HG02970 (cell line): ENCODE measurements around the gene LTB4R.

ENCODE experiments used
- ATAC-seq: cut with Tn5 transposase; IDR thresholded peaks from one replicate; pipeline ENCODE4 v1.9.1; 2021; ENCODE audit warnings: mild to moderate bottlenecking, moderate library complexity, moderate number of reproducible peaks; ENCODE audit not compliant: unreplicated experiment, low FRiP score

Gene LTB4R

DNA sequence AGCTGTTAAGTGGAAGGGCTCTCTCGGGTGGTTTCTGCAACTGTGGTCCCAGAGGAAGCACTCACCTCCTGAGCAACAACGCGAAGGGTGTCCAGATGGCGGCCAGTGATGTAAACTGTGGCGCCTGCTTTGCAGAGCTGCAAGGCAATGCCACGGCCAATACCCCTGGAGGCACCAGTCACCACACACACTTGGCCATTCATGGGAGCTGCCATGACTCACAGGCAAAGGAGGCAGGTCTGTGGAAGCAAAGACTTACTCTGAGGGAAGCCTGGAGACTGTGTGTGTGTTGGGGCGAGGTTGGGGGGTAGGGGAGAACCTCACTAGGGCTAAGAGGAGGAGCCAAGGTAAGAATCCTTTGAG is 12.4 kb upstream of the LTB4R start:
- no peak for ATAC-seq

DNA sequence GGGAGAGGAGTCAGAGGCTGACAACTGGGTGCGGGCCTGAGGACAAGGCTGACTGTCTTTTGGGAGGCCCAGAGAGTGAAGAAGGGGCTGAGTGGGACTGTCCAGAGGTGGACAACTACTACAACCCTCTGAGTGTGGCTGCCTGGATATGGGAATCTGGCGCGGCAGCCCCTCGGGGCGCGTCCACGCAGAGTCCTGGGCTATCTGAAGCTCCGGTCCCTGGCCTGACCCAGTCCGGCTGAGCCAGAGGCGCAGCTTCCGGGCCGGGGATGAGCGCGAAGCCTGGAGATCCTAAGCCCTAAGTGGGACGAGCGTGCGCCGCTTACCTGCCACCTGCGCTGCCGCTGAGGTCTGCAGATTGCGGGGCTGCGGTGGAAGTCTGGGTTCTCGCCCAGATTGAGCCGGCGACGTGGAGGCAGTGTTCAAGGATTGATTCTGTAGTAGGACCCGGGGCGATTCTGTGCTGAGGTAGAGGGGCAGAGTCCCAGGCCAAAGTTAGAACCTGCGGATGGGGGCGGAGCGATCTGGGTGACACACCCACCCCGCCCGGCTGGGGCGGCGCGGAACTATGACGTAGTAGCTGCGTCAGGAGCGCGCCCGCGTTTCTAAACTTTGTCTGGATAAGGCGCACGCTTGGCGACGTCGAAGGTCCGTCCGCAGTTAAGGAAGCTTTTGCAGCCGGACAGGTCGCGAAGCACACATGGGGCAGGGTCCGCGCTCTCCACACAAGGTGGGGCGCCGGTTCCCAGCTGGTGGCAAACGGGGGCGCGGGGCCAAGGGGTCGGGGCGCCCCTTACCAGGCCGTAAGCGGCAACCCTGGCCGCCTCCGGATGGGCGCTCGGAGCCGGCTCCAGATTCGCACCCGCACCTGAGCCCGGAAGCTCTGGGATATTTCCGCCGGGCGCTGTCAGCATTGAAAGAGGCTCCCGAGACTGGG is 11.8 kb upstream of the LTB4R start, which contains the start of the genes DHRS1 and NOP9:
Gene DHRS1, minus strand, starts transcription at position 526 of the 937 bp plus-strand sequence. CDS start 674 bp downstream, outside the sequence.
Gene NOP9, plus strand, starts transcription at position 596 of the 937 bp plus-strand sequence. Its CDS starts 105 bp downstream, at position 701.
- ATAC-seq: peak; percentile 78

DNA sequence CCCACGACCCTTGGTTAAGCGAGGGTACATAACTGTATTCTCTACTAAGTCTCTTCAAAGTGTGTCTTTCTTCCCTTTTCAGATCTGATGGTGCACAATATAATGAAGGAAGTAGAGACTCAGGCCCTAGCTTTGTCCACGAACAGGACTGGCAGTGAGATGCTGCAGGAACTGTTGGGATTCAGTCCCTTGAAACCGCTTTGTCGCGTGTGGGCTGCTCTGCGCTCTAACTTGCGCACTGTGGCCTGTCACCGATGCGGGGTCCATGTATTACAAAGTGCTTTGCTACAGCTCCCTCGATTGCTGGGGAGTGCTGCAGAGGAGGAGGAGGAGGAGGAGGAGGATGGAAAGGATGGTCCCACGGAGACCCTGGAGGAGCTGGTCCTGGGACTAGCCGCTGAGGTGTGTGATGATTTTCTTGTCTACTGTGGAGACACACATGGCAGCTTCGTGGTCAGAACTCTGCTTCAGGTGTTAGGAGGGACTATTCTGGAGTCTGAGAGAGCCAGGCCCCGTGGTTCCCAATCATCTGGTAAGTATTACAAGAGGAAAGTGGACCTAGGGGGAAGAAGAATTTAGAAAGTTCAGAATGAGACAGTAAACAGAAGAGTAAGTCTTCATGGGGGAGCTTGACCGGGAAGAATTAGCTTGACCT is 10.8 kb upstream of the LTB4R start:
- ATAC-seq: no peak

DNA sequence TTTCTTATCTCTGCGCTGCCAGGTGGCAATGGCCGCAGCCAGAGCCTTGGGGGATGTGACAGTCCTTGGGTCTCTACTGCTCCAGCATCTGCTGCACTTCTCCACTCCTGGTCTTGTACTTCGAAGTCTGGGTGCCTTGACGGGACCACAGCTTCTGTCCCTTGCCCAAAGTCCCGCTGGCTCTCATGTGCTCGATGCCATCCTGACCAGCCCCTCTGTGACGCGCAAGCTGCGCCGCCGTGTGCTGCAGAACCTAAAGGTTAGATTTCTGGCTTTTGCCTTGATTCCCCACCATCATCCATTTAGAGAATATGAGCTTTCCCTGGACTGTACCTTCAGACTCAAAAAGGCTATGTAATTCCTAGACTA is 7.3 kb upstream of the LTB4R start:
- no peak for ATAC-seq

DNA sequence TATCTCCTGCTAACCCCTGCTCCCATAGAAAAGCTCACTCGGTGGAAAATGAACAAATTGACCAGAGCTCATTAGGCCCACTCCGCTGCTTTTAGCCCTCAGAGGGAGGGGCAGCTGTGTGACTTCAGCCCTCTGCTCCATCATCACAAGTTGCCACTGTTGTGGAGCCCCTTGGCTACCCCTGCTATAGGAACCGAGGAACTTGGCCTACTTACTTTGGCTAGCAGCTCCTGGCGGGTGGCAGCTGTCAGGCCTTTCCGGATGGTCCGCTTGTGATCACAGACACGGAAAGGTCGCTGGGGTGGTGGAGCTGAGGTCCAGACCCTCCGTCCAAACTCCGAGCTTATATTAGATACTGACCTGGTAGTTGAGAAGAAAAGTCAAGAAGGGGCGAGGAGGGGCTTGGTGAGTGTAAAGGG is 4.1 kb upstream of the LTB4R start:
- no peak for ATAC-seq

DNA sequence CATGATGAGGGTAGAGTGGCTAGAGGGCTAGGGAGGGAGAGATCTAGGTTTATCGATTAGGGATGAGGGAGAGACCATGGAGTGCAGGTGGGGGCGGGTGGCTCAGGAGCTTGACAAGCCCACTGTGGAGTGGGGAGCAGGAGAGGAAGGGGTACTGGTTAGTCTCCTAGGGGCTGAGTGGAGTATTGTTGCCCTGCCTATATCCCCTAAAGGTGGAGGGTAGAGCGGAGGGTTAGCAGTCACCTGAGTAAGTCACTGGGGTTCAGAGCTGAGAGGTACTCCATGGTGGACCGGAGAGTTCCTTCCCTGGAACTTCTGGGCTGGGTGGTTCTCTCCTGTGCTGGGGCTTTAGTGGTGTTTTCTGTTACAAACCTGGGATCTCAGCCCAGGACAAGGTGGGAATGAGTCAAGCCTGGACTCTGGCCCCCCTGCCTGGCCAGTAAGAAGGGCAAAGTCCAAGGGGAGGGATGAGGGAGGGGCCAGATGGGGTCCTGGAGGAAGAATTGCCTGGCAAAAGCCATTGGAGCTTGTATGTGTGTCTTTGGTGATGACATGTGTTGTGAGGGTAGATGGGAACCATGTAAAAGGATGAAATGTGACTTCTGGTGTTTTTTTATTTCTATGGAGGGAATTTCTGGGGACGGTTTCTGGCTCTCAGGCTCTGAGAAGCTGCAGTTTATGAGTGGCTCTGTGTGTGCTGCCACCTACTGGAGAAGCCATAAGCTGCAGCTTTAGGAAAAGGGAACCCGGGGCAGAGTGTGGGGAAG is 3.5 kb upstream of the LTB4R start, which contains the start of gene CIDEB:
Gene CIDEB, minus strand, starts transcription at position 403 of the 767 bp plus-strand sequence. Its CDS starts 119 bp downstream, at position 284.
- ATAC-seq: no peak

DNA sequence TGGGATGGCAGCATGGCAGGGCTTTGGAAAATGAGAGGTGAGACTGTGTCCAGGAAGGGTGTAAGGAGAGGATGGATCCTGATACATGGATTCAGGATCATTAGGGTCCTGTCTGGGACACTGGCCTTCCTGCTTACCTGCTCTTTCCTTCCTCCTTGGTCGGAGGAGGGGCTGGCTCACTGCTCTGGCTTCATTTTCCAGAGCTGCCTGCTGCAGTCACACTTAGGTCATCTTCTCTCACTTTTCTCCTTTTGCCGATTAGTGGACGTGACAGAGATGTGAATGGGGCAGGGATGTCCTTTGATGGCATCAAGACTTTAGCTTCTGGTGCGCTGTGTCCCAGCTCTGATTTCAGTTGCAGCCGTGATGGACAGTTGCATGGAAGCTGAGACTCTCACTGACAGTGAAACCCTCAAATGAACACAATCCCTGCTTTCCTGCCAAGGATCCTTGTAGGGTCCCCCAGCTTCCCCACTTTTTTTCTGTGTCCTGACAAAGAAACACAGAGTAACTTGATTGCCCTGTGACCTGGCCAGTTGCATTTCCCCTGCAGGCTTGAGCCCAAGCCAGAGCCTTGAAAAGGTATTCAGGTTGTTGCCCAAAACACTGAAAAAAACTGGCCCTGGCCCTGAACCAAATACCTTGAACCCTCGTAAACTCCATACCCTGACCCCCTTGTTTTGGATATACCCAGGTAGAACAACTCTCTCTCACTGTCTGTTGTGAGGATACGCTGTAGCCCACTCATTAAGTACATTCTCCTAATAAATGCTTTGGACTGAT is 2.8 kb upstream of the LTB4R start:
- no peak for ATAC-seq

DNA sequence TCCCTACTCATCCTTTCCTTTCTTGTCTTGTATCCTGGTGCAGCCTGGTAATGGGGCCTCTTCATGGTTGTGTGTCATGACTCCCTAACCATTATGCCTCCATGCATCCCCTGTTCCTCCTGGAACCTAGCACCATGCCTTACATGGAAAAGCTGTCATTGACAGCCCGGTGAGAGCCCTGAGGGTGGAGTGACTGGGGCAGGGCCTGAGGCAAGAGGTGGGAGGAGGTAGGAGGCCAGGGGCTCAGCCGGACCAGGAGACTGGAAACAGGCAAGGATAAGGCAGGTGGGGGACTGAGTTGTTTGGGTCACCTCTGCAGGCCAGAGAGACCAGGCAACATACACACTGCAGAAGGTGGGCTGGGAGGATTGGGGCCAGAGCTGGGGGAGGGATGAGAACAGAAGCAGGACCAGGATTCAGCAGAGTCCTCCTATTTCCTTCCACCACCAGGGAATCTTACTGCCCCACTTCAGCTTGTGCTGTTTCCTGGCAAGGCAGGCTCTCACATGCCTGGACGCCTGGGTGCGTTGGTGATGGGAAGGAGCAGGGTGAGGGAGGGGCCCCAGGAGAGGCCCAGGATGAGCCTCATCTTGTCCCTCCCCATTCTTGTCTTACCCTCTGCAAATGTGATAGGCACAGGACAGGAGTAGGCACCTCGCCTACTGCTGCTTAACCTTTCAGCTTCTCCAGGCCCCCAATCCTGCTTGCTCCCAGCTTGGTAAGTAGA is 1.6 kb upstream of the LTB4R start, which contains the start of gene LTB4R2:
Gene LTB4R2, plus strand, starts transcription at position 603 of the 727 bp plus-strand sequence. CDS start 525 bp downstream, outside the sequence.
- no peak for ATAC-seq

DNA sequence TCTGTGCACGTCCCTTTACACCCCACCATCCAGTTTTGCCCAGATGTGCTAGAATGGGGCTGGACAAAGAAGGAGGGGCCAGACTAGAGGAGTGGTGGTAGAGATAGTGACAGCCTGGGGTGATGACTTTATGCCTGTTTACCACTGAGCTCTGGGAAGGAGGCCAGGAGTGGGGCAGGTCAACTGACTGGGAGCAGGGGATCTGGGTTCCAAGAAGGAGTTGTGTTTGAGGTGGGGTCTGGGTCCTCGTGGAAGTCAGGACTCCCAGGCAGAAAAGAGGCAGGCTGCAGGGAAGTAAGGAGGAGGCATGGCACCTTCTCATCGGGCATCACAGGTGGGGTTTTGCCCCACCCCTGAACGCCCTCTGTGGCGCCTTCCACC is 1.0 kb upstream of the LTB4R start:
- ATAC-seq: no peak

DNA sequence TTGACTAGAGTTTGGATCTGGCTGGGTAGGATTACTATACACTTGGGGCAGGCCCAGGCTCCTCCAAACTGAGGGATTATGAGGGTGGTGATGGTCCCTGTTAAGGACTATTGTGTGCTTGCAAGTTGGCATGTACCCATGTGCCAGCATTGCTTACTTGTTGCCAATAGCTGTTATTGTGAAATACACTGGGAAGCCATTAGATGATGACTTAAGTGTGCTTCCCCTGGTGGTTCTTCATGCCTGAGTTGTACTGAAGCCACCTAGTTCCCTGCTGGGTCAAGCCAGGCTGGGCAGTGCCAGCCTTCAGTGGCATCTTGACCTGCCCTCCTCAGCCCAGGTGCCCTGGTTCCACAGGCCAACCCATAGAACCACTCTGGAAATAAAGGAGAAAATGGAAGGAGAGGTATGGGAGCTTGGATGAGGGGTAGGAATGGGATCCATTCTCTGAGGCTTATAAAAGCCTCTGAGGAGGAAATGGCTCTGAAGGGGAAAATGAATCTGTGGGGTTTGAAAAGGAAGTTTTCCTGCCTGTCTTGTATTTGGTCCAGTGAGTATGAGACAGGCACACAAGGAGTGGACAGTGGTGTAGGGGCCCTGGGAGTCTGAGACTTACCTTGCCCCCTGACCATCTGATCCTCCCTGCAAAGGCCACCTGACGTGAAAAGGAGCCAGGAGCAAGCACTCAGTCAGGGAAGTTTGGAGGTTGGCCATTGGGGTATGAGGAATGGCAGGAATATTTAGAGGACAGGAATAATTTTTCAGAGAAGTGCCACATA is 724 bp downstream of the LTB4R start:
- ATAC-seq: no peak

DNA sequence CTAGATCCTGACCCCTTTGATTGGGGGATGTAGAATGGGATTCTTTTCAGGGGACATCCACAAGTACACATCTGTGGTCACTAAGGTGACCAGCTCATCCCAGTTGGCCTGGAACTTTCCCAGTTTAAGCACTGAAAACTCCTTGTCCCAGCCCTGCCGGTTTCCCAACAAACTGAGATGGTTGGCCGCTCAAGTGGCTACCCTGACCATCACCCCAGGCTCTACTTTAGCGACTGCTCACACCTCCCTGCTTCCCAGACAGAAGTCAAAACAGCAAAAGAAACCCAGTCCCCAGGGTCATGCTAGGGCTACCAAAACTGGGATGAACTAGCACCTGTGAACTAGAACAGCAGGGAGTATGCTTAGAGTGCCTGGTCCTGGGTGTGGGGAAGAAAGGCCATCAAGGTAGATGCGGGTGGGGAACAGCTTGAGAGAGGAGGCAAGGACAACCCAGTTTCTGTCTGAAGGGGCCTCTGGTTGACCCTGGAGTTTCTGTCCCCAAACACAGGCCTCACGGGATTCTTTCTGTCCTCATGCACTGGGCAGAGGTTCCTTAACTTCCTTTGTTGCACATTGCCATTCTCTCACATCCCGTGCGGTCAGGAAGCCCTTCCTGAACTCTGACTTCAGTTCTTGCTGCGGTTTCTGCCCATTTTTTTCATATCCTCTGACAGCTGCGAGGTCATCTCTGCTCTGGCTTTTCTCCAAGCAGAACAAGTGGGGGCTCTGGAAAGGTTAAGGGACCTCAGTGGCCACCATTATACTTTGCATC is 1.6 kb downstream of the LTB4R start:
- no peak for ATAC-seq

DNA sequence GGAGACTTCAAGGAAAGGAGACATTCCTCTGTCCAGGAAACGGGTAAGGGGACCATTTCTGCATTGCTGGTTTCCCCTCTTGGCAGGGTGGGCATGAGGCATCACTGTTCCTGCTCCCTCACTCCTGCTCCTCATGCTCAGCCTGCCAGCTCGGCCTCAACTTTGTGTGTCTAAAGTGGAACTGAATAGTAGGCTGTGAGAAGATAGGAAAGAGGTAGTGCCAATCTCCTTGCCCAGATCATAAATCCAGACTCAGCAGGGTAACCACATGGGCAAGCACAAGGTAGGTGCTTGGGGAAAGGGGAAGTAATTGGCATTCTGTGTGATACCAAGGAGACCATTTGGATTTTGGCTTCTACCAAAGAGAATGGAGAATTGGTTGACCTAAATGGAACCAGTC is 2.6 kb downstream of the LTB4R start:
- ATAC-seq: no peak

DNA sequence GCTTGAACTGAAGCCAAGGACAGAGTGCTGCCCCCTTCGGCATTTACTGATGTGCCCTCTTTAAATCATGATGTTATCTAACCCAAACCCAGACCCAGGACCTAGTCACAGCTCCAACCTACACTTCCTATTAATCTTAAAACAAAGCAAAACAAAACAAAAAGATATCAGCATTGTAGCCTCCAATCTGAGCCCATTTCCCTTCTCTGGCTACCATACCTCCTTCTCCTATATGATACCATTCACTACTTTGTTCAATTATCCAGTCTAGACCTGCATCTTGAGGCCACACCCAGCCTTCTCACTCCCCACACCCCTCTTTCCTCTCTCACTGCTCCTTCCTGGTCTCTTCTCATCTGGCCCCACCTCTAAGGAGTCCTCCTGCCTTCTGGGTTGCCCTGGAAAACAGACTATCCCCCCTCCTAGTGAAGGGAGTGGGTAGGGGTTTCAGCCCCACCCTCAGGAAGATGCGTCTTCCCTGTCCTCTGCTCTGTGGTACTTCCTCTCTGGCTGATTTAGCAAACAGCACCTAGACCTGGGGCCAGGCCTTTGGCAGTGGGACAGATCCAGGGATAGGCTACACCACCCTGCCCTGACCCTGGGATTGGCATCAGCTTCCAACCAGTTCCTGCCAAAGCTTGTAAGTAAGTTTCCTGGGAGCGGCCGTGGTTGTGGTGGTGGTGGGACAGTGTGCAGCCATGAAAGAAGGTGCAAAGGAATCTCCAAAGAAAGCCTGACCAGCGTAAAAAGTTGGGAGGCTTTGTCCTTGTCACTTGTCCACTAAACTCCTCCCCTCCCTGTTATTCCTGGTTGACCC is 3.3 kb downstream of the LTB4R start:
- no peak for ATAC-seq

DNA sequence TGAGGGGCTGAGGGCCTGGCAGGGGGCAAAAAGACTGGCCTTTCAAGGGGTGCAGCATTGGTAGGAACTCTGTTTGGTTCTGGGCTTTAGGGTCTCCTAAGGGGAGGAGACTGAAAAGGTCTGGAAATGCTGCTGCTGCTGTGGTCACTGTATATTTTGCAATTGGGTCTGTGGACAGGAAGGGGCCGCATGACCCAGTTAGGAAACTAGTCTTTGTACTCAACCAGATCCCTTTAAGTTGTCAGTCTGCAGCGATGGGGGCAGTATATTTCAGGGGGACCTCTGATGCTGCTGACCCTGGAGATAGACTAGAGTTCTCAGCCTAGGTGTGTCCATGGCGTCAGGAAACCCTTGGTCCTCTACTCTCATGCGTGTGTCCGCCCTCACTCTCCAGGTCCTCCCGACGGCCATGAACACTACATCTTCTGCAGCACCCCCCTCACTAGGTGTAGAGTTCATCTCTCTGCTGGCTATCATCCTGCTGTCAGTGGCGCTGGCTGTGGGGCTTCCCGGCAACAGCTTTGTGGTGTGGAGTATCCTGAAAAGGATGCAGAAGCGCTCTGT is 4.0 kb downstream of the LTB4R start:
- ATAC-seq: no peak

DNA sequence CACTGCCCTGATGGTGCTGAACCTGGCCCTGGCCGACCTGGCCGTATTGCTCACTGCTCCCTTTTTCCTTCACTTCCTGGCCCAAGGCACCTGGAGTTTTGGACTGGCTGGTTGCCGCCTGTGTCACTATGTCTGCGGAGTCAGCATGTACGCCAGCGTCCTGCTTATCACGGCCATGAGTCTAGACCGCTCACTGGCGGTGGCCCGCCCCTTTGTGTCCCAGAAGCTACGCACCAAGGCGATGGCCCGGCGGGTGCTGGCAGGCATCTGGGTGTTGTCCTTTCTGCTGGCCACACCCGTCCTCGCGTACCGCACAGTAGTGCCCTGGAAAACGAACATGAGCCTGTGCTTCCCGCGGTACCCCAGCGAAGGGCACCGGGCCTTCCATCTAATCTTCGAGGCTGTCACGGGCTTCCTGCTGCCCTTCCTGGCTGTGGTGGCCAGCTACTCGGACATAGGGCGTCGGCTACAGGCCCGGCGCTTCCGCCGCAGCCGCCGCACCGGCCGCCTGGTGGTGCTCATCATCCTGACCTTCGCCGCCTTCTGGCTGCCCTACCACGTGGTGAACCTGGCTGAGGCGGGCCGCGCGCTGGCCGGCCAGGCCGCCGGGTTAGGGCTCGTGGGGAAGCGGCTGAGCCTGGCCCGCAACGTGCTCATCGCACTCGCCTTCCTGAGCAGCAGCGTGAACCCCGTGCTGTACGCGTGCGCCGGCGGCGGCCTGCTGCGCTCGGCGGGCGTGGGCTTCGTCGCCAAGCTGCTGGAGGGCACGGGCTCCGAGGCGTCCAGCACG is 4.7 kb downstream of the LTB4R start:
- no peak for ATAC-seq

DNA sequence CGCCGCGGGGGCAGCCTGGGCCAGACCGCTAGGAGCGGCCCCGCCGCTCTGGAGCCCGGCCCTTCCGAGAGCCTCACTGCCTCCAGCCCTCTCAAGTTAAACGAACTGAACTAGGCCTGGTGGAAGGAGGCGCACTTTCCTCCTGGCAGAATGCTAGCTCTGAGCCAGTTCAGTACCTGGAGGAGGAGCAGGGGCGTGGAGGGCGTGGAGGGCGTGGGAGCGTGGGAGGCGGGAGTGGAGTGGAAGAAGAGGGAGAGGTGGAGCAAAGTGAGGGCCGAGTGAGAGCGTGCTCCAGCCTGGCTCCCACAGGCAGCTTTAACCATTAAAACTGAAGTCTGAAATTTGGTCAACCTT is 5.3 kb downstream of the LTB4R start:
- ATAC-seq: no peak
